ENCODE measurements around the gene DAP. TPM values are rescaled to one million over a fixed set of nuclear protein-coding genes. Genes with fewer than 3 reads are reported as not detected.
"Not testable (repeated sequence)": the region's sequence is repeated elsewhere in the genome, so short reads cannot be mapped to it uniquely, and the experiment has no call there.

The DAP gene
- polyA plus RNA-seq, 1 donor (not counting 4 experiments of a cell fraction or from before 2014, with no cell fraction given) = 30.4 TPM

- no peaks in the 10 kb centered on the region for H4K20me1 ChIP-seq (ENCODE audit: control insufficient read depth, extremely low read depth, insufficient read depth, low read length)
- no peaks in the 10 kb centered on the region for H3K79me2 ChIP-seq (ENCODE audit: control insufficient read depth, insufficient read depth, low read length)
- no peaks in the 10 kb centered on the region for H3K9me3 ChIP-seq (ENCODE audit: control insufficient read depth, low read depth, low read length)
- H3K27ac ChIP-seq (ENCODE audit: control insufficient read depth, insufficient read depth, low read length) = no peak overlapping the region
- H3K4me1 ChIP-seq (ENCODE audit: control insufficient read depth, extremely low read depth, insufficient read depth, low read length) = no peaks in the 10 kb centered on the region
- dilution Hi-C loops (cut with MboI; ENCODE audit: extremely low pct_ligation_motif_present, low sequenced_read_pairs) = no loop called here
- no peaks in the 10 kb centered on the region for H3K9me1 ChIP-seq (ENCODE audit: control insufficient read depth, extremely low read depth, insufficient read depth, low read length)
- no peak overlapping the region for H3K4me2 ChIP-seq (ENCODE audit: control insufficient read depth, extremely low read depth, insufficient read depth, low read depth, low read length)
- TF ChIP-seq, protein P1, sequence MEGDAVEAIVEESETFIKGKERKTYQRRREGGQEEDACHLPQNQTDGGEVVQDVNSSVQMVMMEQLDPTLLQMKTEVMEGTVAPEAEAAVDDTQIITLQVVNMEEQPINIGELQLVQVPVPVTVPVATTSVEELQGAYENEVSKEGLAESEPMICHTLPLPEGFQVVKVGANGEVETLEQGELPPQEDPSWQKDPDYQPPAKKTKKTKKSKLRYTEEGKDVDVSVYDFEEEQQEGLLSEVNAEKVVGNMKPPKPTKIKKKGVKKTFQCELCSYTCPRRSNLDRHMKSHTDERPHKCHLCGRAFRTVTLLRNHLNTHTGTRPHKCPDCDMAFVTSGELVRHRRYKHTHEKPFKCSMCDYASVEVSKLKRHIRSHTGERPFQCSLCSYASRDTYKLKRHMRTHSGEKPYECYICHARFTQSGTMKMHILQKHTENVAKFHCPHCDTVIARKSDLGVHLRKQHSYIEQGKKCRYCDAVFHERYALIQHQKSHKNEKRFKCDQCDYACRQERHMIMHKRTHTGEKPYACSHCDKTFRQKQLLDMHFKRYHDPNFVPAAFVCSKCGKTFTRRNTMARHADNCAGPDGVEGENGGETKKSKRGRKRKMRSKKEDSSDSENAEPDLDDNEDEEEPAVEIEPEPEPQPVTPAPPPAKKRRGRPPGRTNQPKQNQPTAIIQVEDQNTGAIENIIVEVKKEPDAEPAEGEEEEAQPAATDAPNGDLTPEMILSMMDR (optimal IDR thresholded peaks at IDR 0.05 in 1 of 3, IDR thresholded peaks at IDR 0.05 in 1 of 3, conservative IDR thresholded peaks at IDR 0.05 in 1 of 3; ENCODE audit: extremely low read depth in 1 of 3, insufficient read depth in 2 of 3, low read length in 3 of 3) = no peak
- no peak for TF ChIP-seq EZH2 (IDR thresholded peaks at IDR 0.05; ENCODE audit: low read length)
- FAIRE-seq (no peak), DNase-seq (ENCODE audit: low read depth, low spot score) (no peak)
- no peak overlapping the region for H3K4me3 ChIP-seq (ENCODE audit: control insufficient read depth in 2 of 3, extremely low read depth in 1 of 3, insufficient read depth in 2 of 3, low read depth in 1 of 3, low read length in 3 of 3)
- H3K27me3 ChIP-seq (ENCODE audit: control insufficient read depth, extremely low read depth, insufficient read depth, low read length) = no peaks in the 10 kb centered on the region
- no peak overlapping the region for H2AFZ ChIP-seq (ENCODE audit: control insufficient read depth, low read length)
- no peak overlapping the region for H3K9ac ChIP-seq (ENCODE audit: control insufficient read depth, extremely low read depth, insufficient read depth, low read length)
- no peaks in the 10 kb centered on the region for H3K36me3 ChIP-seq (ENCODE audit: control insufficient read depth in 2 of 2, extremely low read depth in 1 of 2, insufficient read depth in 2 of 2, low read length in 2 of 2)
Observed at GRCh38 chr5:10786835-10787234, 25.8 kb upstream of the DAP start.

- FAIRE-seq; H3K4me2 ChIP-seq (ENCODE audit: control insufficient read depth, extremely low read depth, insufficient read depth, low read depth, low read length); H2AFZ ChIP-seq (ENCODE audit: control insufficient read depth, low read length); H3K27ac ChIP-seq (ENCODE audit: control insufficient read depth, insufficient read depth, low read length); H3K4me1 ChIP-seq (ENCODE audit: control insufficient read depth, extremely low read depth, insufficient read depth, low read length); H3K9me3 ChIP-seq (ENCODE audit: control insufficient read depth, low read depth, low read length); H3K9me1 ChIP-seq (ENCODE audit: control insufficient read depth, extremely low read depth, insufficient read depth, low read length); H3K79me2 ChIP-seq (ENCODE audit: control insufficient read depth, insufficient read depth, low read length); H4K20me1 ChIP-seq (ENCODE audit: control insufficient read depth, extremely low read depth, insufficient read depth, low read length); H3K27me3 ChIP-seq (ENCODE audit: control insufficient read depth, extremely low read depth, insufficient read depth, low read length); H3K36me3 ChIP-seq (ENCODE audit: control insufficient read depth in 2 of 2, extremely low read depth in 1 of 2, insufficient read depth in 2 of 2, low read length in 2 of 2); H3K9ac ChIP-seq (ENCODE audit: control insufficient read depth, extremely low read depth, insufficient read depth, low read length); dilution Hi-C loops (cut with MboI; ENCODE audit: extremely low pct_ligation_motif_present, low sequenced_read_pairs); H3K4me3 ChIP-seq (ENCODE audit: control insufficient read depth in 2 of 3, extremely low read depth in 1 of 3, insufficient read depth in 2 of 3, low read depth in 1 of 3, low read length in 3 of 3); DNase-seq (ENCODE audit: low read depth, low spot score): not testable (repeated sequence)
Observed at GRCh38 chr5:10780208-10780607, 19.2 kb upstream of the DAP start.

- Histone ChIP-seq H3K9ac (ENCODE audit: control insufficient read depth, extremely low read depth, insufficient read depth, low read length) (no peak overlapping the region), H3K9me3 (ENCODE audit: control insufficient read depth, low read depth, low read length) (no peaks in the 10 kb centered on the region), H3K4me1 (ENCODE audit: control insufficient read depth, extremely low read depth, insufficient read depth, low read length) (no peaks in the 10 kb centered on the region), H3K27me3 (ENCODE audit: control insufficient read depth, extremely low read depth, insufficient read depth, low read length) (no peaks in the 10 kb centered on the region), H4K20me1 (ENCODE audit: control insufficient read depth, extremely low read depth, insufficient read depth, low read length) (no peaks in the 10 kb centered on the region), H3K9me1 (ENCODE audit: control insufficient read depth, extremely low read depth, insufficient read depth, low read length) (no peaks in the 10 kb centered on the region), H3K36me3 (ENCODE audit: control insufficient read depth in 2 of 2, extremely low read depth in 1 of 2, insufficient read depth in 2 of 2, low read length in 2 of 2) (no peaks in the 10 kb centered on the region), H2AFZ (ENCODE audit: control insufficient read depth, low read length) (no peak overlapping the region), H3K27ac (ENCODE audit: control insufficient read depth, insufficient read depth, low read length) (no peak overlapping the region), H3K4me3 (ENCODE audit: control insufficient read depth in 2 of 3, extremely low read depth in 1 of 3, insufficient read depth in 2 of 3, low read depth in 1 of 3, low read length in 3 of 3) (no peak overlapping the region), H3K4me2 (ENCODE audit: control insufficient read depth, extremely low read depth, insufficient read depth, low read depth, low read length) (no peak overlapping the region), H3K79me2 (ENCODE audit: control insufficient read depth, insufficient read depth, low read length) (no peaks in the 10 kb centered on the region)
- TF ChIP-seq, protein P1 (optimal IDR thresholded peaks at IDR 0.05 in 1 of 3, IDR thresholded peaks at IDR 0.05 in 1 of 3, conservative IDR thresholded peaks at IDR 0.05 in 1 of 3; ENCODE audit: extremely low read depth in 1 of 3, insufficient read depth in 2 of 3, low read length in 3 of 3) = no peak
- TF ChIP-seq EZH2 (IDR thresholded peaks at IDR 0.05; ENCODE audit: low read length) = no peak
- DNase-seq (ENCODE audit: low read depth, low spot score) = no peak
- FAIRE-seq = no peak
- dilution Hi-C loops (cut with MboI; ENCODE audit: extremely low pct_ligation_motif_present, low sequenced_read_pairs) = no loop called here
Observed at GRCh38 chr5:10779592-10779991, 18.6 kb upstream of the DAP start.

Measured in keratinocyte (primary cell).